Caco-2 (cell line): ENCODE data around the gene AP3D1. TPM values are rescaled to one million over a fixed set of nuclear protein-coding genes. Genes with fewer than 3 reads are reported as not detected.

Source experiments
- BruUV-seq: library from RNA; stranded (reverse); fragments of 400-500 nt; replicated peaks from 2 replicates; lab custom pipeline; 2021; lab: Mats Ljungman, UMichigan
- CTCF ChIA-PET: fragments of 300-600 bp; sonication (Branson Sonifier 250); formaldehyde crosslinking; loops from one replicate; lab custom pipeline; 2022; ENCODE audit warnings: antibody characterized with exemption; lab: Charles Lee
- POLR2A ChIA-PET: fragments of 300-600 bp; sonication (Branson Sonifier 250); formaldehyde crosslinking; loops from one replicate; lab custom pipeline; 2022; ENCODE audit warnings: antibody characterized with exemption; lab: Charles Lee
- DNase-seq, 2 experiments: peaks; one replicate each; pipeline versions ENCODE4 v3.0.0 to v3.0.0-alpha.2; 2020 to 2022
- H3K27me3 ChIP-seq: replicated peaks from 2 replicates; pipeline ENCODE4 v1.6.0; 2011; ENCODE audit warnings: low read length; ENCODE audit not compliant: control insufficient read depth, insufficient read depth
- H3K36me3 ChIP-seq: 2 replicates; pipeline ENCODE4 v1.5.1; 2011; ENCODE audit warnings: low read length; ENCODE audit not compliant: control insufficient read depth, insufficient read depth
- H3K4me1 ChIP-seq: fragments of 250-450 bp; sonication (Bioruptor Pico); 2 replicates; pipeline ENCODE4 v1.5.1; 2020; ENCODE audit warnings: mild to moderate bottlenecking
- H3K4me3 ChIP-seq: 2 replicates; pipeline ENCODE4 v1.5.1; 2011; ENCODE audit warnings: low read depth, mild to moderate bottlenecking, control low read depth, low read length
- H3K9me3 ChIP-seq: fragments of 250-450 bp; sonication (Bioruptor Pico); 2 replicates; pipeline ENCODE4 v1.5.1; 2020; ENCODE audit warnings: mild to moderate bottlenecking, moderate library complexity
- H3K27ac Mint-ChIP-seq: one replicate; pipeline ENCODE4 v1.8.0; 2022; ENCODE audit warnings: mixed read lengths; ENCODE audit not compliant: unreplicated experiment
- H3K27me3 Mint-ChIP-seq: one replicate; pipeline ENCODE4 v1.8.0; 2022; ENCODE audit warnings: mixed read lengths; ENCODE audit not compliant: insufficient read depth, unreplicated experiment
- H3K36me3 Mint-ChIP-seq: one replicate; pipeline ENCODE4 v1.8.0; 2022; ENCODE audit warnings: mild to moderate bottlenecking, mixed read lengths; ENCODE audit not compliant: insufficient read depth, unreplicated experiment
- H3K4me1 Mint-ChIP-seq: one replicate; pipeline ENCODE4 v1.8.0; 2022; ENCODE audit warnings: low read depth, mixed read lengths; ENCODE audit not compliant: unreplicated experiment
- H3K4me3 Mint-ChIP-seq: one replicate; pipeline ENCODE4 v1.8.0; 2022; ENCODE audit warnings: mild to moderate bottlenecking, moderate library complexity, mixed read lengths; ENCODE audit not compliant: unreplicated experiment
- H3K9me3 Mint-ChIP-seq: one replicate; pipeline ENCODE4 v1.8.0; 2022; ENCODE audit warnings: mixed read lengths; ENCODE audit not compliant: unreplicated experiment
- intact Hi-C: fragments of 100-400 bp; cut with micrococcal nuclease; formaldehyde crosslinking; loops from one replicate; pipeline ENCODE4 v1.10.0; 2022; ENCODE audit not compliant: unreplicated experiment
- total RNA-seq: library from RNA; stranded (reverse); gene quantifications from 2 replicates; pipeline ENCODE4 v1.2.3, GENCODE V29; 2022
- TF ChIP-seq, protein P1 (sequence below), 2 experiments: fragments of 200-600 bp in 1 of 2; IDR thresholded peaks; 1 replicate in 1 of 2; 2 replicates in 1 of 2; pipeline versions ENCODE4 v1.5.1 to v1.8.0; 2011 to 2022; ENCODE audit warnings: antibody characterized with exemption in 1 of 2, control low read depth in 1 of 2, inconsistent platforms in 1 of 2, low read depth in 1 of 2, low read length in 1 of 2, mild to moderate bottlenecking in 1 of 2, moderate library complexity in 1 of 2; ENCODE audit not compliant: insufficient read depth in 1 of 2, severe bottlenecking in 1 of 2, unreplicated experiment in 1 of 2

AP3D1 gene
- total RNA-seq, 1 experiment from 2014 or later = 151 TPM

DNA sequence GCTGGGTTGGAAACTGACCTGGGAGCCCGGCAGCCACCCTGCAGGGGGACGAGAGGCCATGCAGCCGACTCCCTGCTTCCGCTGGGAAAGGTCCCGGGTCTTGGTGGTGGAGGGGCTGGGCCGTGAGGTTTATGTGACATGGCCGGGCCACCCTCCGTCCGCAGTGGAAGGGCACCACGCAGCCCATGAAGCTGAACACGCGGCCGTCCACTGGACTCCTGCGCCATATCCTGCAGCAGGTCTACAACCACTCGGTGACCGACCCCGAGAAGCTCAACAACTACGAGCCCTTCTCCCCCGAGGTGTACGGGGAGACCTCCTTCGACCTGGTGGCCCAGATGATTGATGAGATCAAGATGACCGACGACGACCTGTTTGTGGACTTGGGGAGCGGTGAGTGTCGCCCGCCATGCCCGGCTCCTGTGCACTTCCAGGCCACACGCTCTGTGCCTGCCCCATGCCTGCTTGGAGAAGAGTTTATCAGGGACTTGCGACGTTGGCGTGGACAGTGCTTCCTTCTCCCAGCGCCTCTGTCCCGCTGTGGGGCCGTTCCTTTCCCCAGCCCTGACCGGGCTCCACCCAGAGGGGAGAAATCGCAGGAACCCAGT, 39.6 kb upstream of the AP3D1 start:
- Histone ChIP-seq H3K4me3 (no peak overlapping the region), H3K9me3 (no peaks in the 10 kb centered on the region), H3K36me3 (no peaks in the 10 kb centered on the region; the same call in none of the 2 replicates), H3K27me3 (no peaks in the 10 kb centered on the region), H3K4me1 (peaks cover 5% of the 10 kb centered on the region)
- Mint-ChIP-seq H3K4me1 (peaks cover 7% of the 10 kb centered on the region), H3K4me3 (no peak overlapping the region), H3K27ac (no peak overlapping the region), H3K27me3 (no peaks in the 10 kb centered on the region), H3K9me3 (no peaks in the 10 kb centered on the region), H3K36me3 (peaks cover 38% of the 10 kb centered on the region)
- DNase-seq = no peak
- CTCF ChIA-PET = no interaction called here
- intact Hi-C loops = no loop called here
- TF ChIP-seq, protein P1, sequence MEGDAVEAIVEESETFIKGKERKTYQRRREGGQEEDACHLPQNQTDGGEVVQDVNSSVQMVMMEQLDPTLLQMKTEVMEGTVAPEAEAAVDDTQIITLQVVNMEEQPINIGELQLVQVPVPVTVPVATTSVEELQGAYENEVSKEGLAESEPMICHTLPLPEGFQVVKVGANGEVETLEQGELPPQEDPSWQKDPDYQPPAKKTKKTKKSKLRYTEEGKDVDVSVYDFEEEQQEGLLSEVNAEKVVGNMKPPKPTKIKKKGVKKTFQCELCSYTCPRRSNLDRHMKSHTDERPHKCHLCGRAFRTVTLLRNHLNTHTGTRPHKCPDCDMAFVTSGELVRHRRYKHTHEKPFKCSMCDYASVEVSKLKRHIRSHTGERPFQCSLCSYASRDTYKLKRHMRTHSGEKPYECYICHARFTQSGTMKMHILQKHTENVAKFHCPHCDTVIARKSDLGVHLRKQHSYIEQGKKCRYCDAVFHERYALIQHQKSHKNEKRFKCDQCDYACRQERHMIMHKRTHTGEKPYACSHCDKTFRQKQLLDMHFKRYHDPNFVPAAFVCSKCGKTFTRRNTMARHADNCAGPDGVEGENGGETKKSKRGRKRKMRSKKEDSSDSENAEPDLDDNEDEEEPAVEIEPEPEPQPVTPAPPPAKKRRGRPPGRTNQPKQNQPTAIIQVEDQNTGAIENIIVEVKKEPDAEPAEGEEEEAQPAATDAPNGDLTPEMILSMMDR (IDR thresholded peaks at IDR 0.05; ENCODE audit: insufficient read depth in 1 of 2, low read depth in 1 of 2, low read length in 1 of 2, severe bottlenecking in 1 of 2, unreplicated experiment in 1 of 2) = no peak
- POLR2A ChIA-PET = no interaction called here
- no TSS peak for BruUV-seq

DNA sequence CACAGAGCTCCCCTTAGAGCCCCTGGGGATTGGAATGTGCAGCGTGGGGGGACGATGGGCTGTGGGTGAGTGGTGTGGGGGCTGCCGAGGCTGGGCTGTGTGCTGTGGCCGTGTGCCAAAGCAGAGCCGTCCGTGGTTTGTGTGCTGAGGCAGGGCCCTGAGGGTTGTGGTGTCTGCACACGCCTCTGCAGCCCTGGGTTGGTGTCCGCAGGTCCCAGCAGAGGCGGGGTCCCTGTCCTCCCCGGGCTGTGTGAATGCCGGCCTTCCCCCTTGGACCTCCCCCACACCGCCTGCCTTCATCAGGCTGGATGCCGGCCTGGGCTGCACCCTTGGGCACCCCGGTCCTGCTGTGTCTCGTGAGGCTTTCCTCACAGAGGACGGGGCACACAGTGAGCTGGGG, 38.5 kb upstream of the AP3D1 start:
- intact Hi-C loops = no loop called here
- peaks cover 44% of the 10 kb centered on the region for H3K36me3 Mint-ChIP-seq
- CTCF ChIA-PET = no interaction called here

GRCh38 chr19:2188708-2189385, 37.5 kb upstream of the AP3D1 start:
- Mint-ChIP-seq H3K27ac (no peak overlapping the region), H3K4me1 (peaks cover 12% of the 10 kb centered on the region), H3K27me3 (no peaks in the 10 kb centered on the region), H3K36me3 (peaks cover 54% of the 10 kb centered on the region), H3K9me3 (no peaks in the 10 kb centered on the region), H3K4me3 (no peak overlapping the region)
- H3K4me3 ChIP-seq = no peak overlapping the region
- ChIA-PET POLR2A (no interaction called here), CTCF (no interaction called here)
- TF ChIP-seq, protein P1 (IDR thresholded peaks at IDR 0.05; ENCODE audit: insufficient read depth in 1 of 2, low read depth in 1 of 2, low read length in 1 of 2, severe bottlenecking in 1 of 2, unreplicated experiment in 1 of 2) = no peak
- BruUV-seq = no TSS peak
- no peak for DNase-seq
- H3K27me3 ChIP-seq = no peaks in the 10 kb centered on the region
- no peaks in the 10 kb centered on the region; the same call in none of the 2 replicates for H3K36me3 ChIP-seq
- peaks cover 10% of the 10 kb centered on the region for H3K4me1 ChIP-seq
- intact Hi-C loops = no loop called here
- H3K9me3 ChIP-seq = no peaks in the 10 kb centered on the region

More for the DNA sequence above, 38.5 kb upstream of the AP3D1 start:
- TF ChIP-seq, protein P1 (IDR thresholded peaks at IDR 0.05; ENCODE audit: insufficient read depth in 1 of 2, low read depth in 1 of 2, low read length in 1 of 2, severe bottlenecking in 1 of 2, unreplicated experiment in 1 of 2) = no peak
- Histone ChIP-seq H3K9me3 (no peaks in the 10 kb centered on the region), H3K4me1 (peaks cover 10% of the 10 kb centered on the region), H3K36me3 (no peaks in the 10 kb centered on the region; the same call in none of the 2 replicates), H3K27me3 (no peaks in the 10 kb centered on the region), H3K4me3 (no peak overlapping the region)
- POLR2A ChIA-PET = no interaction called here
- DNase-seq = no peak
- peaks cover 12% of the 10 kb centered on the region for H3K4me1 Mint-ChIP-seq
- no peaks in the 10 kb centered on the region for H3K9me3 Mint-ChIP-seq
- H3K4me3 Mint-ChIP-seq = no peak overlapping the region
- H3K27me3 Mint-ChIP-seq = no peaks in the 10 kb centered on the region
- H3K27ac Mint-ChIP-seq = no peak overlapping the region
- BruUV-seq = no TSS peak
